Sigmoid colon (tissue), 4 donors: ENCODE results near the gene ALG3.

Source experiments
- POLR2A ChIP-seq, 2 donors: fragments of 450-650 bp; IDR thresholded peaks; one replicate each; pipeline ENCODE4 v1.6.1; 2016; ENCODE audit warnings: antibody characterized with exemption in 2 of 2, mild to moderate bottlenecking in 2 of 2, moderate library complexity in 2 of 2
- POLR2AphosphoS5 ChIP-seq, 4 donors: sonication (generic); formaldehyde crosslinking; IDR thresholded peaks; one replicate each; pipeline ENCODE4 v1.6.1; 2017; ENCODE audit warnings: antibody characterized with exemption in 4 of 4
- TF ChIP-seq, protein P1 (sequence below), 4 experiments: fragments of 450-650 bp in 3 of 4; fragments of 200-600 bp in 1 of 4; IDR thresholded peaks; one replicate each; pipeline ENCODE4 v1.5.1; 2016 to 2019; ENCODE audit warnings: antibody characterized with exemption in 4 of 4, mild to moderate bottlenecking in 3 of 4, moderate library complexity in 2 of 4

DNA sequence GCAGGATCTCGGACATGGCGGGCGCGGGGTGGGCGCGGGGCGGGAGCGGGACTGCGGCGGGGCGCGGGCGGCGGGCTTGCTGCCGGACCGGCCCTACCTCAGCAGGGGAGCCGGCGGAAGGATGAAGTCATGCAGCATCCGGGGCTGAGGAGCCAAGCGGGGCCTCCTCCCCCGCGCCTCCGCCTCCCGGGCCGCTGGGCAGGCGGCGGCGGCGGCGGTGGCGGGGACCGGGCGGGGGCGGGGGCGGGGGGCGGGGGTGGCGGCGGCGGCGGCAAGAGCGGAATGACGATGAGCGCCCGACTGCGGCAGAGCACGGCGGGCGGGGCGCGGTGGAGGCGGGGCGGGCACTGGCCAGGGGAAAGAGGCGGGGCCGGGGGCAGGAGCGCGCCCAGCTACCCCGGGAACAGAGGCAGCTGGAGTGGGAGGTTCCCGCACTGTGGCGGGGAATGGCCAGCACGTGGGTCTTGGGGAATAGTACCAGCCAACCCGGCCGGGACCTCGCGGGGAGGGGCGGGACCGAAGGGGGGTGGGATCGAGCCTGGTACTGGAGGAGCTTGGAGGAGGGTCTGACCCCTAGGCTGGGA lies 12.6 kb upstream of the ALG3 start, which contains the start of gene CAMK2N2:
- TF ChIP-seq, protein P1, sequence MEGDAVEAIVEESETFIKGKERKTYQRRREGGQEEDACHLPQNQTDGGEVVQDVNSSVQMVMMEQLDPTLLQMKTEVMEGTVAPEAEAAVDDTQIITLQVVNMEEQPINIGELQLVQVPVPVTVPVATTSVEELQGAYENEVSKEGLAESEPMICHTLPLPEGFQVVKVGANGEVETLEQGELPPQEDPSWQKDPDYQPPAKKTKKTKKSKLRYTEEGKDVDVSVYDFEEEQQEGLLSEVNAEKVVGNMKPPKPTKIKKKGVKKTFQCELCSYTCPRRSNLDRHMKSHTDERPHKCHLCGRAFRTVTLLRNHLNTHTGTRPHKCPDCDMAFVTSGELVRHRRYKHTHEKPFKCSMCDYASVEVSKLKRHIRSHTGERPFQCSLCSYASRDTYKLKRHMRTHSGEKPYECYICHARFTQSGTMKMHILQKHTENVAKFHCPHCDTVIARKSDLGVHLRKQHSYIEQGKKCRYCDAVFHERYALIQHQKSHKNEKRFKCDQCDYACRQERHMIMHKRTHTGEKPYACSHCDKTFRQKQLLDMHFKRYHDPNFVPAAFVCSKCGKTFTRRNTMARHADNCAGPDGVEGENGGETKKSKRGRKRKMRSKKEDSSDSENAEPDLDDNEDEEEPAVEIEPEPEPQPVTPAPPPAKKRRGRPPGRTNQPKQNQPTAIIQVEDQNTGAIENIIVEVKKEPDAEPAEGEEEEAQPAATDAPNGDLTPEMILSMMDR (IDR thresholded peaks at IDR 0.05) = no peak
- TF ChIP-seq POLR2A (IDR thresholded peaks at IDR 0.05) (no peak), POLR2AphosphoS5 (IDR thresholded peaks at IDR 0.05) (no peak)
